ENCODE results near the gene UPF1. TPM values are rescaled to one million over a fixed set of nuclear protein-coding genes. Genes with fewer than 3 reads are reported as not detected.

UPF1 gene
- total RNA-seq (2014; rRNA removed; shearing (Covaris generic)) = 21.1 and 23.3 TPM in 2 replicates
- polyA plus RNA-seq (2014; cell fraction: nucleus; rRNA removed) = 57.0 and 63.3 TPM in 2 replicates

DNA sequence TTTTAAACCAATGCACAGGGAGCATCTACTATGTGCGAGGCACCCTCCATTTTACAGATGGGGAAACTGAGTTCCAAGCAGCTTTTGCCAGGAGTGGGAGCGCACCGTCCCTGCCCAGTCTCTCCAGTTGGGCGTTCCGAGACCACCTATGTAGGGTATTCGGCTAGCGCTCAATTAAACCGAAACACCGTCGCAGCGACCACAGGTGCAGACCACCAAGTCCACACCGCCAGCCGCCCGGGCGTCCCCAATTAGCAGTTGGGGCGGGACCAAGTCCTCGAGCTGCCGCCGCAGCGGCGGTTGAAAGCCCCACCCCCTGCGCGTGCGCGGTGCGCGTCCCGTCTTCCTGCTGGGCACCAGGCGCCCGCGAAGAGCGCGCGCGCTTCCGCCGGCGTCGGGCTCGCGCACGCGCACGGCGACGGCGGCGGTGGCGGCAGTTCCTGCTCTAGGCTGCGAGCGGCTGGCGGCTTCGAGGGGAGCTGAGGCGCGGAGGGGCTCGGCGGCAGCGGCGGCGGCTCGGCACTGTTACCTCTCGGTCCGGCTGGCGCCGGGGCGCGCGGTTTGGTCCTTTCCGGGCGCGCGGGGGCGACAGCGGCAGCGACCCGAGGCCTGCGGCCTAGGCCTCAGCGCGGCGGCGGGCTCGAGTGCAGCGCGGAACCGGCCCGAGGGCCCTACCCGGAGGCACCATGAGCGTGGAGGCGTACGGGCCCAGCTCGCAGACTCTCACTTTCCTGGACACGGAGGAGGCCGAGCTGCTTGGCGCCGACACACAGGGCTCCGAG, at the start of gene UPF1:
TSS of gene UPF1 (plus strand) at position 436 of the 782 bp plus-strand sequence. CDS start at position 687, 251 bp downstream.
- peak; percentile 83 for DNase-seq (ENCODE audit: extremely low read depth, low read depth)

GRCh38 chr19:18782559-18783225, 49.1 kb upstream of the UPF1 start:
- no peak for DNase-seq (ENCODE audit: extremely low read depth, low read depth)

DNA sequence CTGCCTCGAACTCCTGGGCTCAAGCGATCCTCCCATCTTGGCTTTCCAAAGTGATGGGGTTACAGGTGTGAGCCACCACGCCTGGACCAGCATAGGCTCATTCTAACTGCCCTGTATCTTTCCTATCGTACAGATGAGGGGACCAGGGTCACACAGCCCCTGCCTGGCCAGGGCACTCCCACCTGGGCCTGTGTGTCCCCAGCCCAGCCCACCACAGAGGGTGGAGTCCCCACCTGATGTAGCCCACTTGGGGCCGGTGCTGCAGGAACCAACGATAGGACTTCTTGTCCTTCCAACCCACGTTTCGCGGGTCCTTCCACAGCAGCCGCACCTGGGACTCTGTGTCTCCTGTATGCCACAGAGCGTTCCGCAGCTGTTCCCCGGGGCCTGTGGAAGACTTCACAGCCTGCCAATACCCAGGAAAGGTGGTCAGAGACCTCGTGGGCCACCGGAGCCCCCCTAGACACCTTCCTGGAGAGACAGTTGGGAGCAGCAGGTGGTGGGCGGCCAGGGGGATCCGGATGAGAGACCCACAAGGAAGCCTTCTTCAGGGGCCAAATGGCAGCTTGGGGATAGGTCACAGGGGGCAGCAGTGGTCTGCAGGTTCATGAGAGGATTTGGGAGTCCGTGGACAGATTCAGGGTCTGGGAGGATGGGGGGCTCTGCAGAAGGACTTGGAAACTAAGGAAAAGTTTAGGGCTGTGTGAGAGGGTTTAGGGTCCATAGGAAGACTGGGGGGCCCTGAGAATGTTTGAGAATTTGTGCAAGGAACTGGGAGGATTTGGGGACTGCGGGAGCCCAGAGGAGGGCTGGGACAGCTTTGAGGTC, 47.6 kb upstream of the UPF1 start:
- no peak for DNase-seq (ENCODE audit: extremely low read depth, low read depth)

GRCh38 chr19:18784786-18785120, 47.0 kb upstream of the UPF1 start:
- no peak for DNase-seq (ENCODE audit: extremely low read depth, low read depth)

GRCh38 chr19:18785179-18786124, 46.3 kb upstream of the UPF1 start:
- DNase-seq (ENCODE audit: extremely low read depth, low read depth) = peak; percentile 76

- DNase-seq (ENCODE audit: extremely low read depth, low read depth) = no peak
Observed at GRCh38 chr19:18788529-18789421, 43.0 kb upstream of the UPF1 start.

- no peak for DNase-seq (ENCODE audit: extremely low read depth, low read depth)
Observed at GRCh38 chr19:18789422-18789869, 42.3 kb upstream of the UPF1 start.

GRCh38 chr19:18789883-18790565, 41.7 kb upstream of the UPF1 start:
- no peak for DNase-seq (ENCODE audit: extremely low read depth, low read depth)

- no peak for DNase-seq (ENCODE audit: extremely low read depth, low read depth)
Observed at GRCh38 chr19:18790566-18791314, 41.0 kb upstream of the UPF1 start, which contains the start of gene COMP. TSS of gene COMP (minus strand) at chr19:18791305. CDS start at chr19:18791269, 36 bp downstream.

GRCh38 chr19:18791315-18791678, 40.5 kb upstream of the UPF1 start:
- DNase-seq (ENCODE audit: extremely low read depth, low read depth) = no peak

DNA sequence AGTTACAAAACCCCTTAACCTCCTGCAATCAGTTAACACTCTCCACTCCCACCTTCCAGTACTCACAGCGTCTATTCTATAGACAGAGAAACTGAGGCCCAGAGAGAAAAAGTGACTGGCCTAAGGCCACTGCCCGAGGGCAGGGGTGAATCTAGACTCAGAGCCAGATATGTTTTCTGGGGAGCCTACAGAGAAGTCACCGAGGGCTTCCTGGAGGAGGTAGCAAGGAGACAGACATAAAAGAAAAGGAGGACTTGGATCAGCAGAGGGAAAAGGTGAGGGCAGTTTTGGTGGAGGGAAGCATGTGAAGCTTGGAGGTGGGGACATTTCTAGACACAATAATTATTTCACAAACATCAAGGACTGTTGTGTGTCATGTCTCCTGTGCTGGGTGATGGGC, 39.1 kb upstream of the UPF1 start:
- DNase-seq (ENCODE audit: extremely low read depth, low read depth) = no peak

DNA sequence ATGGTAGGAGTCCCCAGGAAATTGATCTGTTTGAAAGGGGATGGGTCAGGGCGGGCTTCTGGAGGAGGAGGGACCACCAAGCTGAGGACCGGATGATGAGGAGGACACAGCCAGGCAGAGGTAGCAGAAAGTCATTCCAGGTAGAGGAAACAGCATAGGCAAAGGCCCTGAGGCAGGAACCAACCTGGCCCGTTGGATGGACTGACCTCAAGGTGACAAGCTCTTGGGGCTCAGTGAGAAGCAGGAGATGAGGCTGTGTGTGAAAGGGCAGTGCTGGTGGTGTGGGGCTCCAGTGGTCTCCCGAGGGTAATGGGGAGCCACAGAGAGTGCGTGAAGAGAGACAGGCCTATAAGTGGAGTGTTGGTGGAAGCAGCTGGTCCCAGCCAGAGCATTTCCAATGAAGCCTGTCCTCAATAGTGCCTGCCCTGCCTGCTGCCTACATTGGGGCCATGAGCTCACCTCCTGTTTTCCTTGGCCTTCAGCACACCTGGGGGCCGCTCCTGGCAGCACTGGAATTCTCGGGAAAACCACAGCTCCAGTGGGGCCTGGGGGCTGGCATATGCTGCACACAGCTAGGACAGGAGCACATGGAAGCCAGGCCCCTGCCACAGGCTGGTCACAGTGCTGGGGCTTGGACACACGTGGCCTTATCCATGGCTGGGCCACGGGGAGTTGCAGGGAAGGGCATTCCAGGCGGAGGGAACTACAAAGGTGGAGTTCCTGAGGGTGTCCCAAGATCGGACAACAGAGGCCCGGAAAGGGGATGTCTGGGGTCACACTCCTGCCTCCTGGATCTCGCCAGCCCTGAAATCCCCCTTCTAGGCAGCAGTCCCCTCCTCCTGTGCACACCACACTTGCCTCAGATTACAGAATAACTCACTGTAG, 38.4 kb upstream of the UPF1 start:
- DNase-seq (ENCODE audit: extremely low read depth, low read depth) = no peak

DNA sequence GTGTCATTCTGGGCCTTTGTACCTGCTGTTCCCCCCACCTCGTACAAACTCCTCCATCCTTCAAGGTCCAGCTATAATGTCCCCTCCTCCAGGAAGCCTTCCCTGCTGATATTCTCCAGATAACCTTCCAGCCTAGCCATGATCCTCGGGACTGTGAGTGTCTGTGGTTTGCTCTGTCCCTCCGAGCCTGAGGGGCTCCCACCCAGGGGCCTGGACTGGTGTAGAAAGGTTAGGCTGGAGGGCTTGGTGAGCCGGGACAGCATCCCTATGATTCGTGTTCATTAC, 37.8 kb upstream of the UPF1 start:
- no peak for DNase-seq (ENCODE audit: extremely low read depth, low read depth)

GRCh38 chr19:18794692-18795091, 37.1 kb upstream of the UPF1 start:
- DNase-seq (ENCODE audit: extremely low read depth, low read depth) = no peak

- DNase-seq (ENCODE audit: extremely low read depth, low read depth) = no peak
Observed at GRCh38 chr19:18795540-18795939, 36.2 kb upstream of the UPF1 start.

DNA sequence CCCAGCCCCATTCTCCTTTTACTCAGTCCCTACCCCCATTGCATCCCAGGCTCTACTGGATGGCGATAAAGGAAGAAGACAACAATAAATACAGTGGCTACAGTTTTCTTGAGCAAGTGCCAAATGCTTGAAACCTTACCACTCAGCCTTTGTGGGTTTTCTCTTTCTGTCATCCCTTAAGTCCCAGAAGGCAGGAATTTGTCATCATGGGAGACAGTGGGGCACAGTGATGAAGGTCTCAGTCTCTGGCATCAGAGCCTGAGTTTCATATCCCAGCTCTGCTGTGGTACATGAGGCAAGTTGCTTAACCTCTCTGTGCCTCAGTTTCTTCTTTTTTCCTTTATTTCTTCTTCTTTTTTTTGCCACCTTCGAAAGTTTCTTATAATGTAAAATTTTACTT, 35.5 kb upstream of the UPF1 start:
- DNase-seq (ENCODE audit: extremely low read depth, low read depth) = no peak
